Skeletal muscle satellite cell (primary cell): ENCODE results near the gene SPACA4. TPM values are rescaled to one million over a fixed set of nuclear protein-coding genes. Genes with fewer than 3 reads are reported as not detected.

ENCODE experiments used
- H3K27me3 ChIP-seq: 2 replicates; pipeline ENCODE4 v1.7.0; 2013; ENCODE audit warnings: low read length; ENCODE audit not compliant: control insufficient read depth, insufficient read depth
- H3K36me3 ChIP-seq: 2 replicates; pipeline ENCODE4 v1.7.0; 2013; ENCODE audit warnings: mild to moderate bottlenecking, control low read depth, low read length; ENCODE audit not compliant: insufficient read depth
- H3K4me1 ChIP-seq: 2 replicates; pipeline ENCODE4 v1.7.0; 2013; ENCODE audit warnings: low read length; ENCODE audit not compliant: control insufficient read depth, insufficient read depth
- H3K4me2 ChIP-seq: 2 replicates; pipeline ENCODE4 v1.7.0; 2013; ENCODE audit warnings: mild to moderate bottlenecking, low read length
- H3K4me3 ChIP-seq: 2 replicates; pipeline ENCODE4 v1.7.0; 2013; ENCODE audit warnings: low read length
- H3K9ac ChIP-seq: 2 replicates; pipeline ENCODE4 v1.7.0; 2013; ENCODE audit warnings: mild to moderate bottlenecking, low read depth, low read length, moderate library complexity
- H3K9me3 ChIP-seq: replicated peaks from 2 replicates; pipeline ENCODE4 v1.7.0; 2013; ENCODE audit warnings: mild to moderate bottlenecking, control low read depth, low read length
- total RNA-seq: library from RNA; depleted of rRNA; stranded (reverse); fragments of >200 nt; gene quantifications from 2 replicates; pipeline ENCODE4 v1.2.3, GENCODE V29; 2012; rRNA removed

SPACA4 gene, protein sequence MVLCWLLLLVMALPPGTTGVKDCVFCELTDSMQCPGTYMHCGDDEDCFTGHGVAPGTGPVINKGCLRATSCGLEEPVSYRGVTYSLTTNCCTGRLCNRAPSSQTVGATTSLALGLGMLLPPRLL
- total RNA-seq, result not detected in 2 replicates

DNA sequence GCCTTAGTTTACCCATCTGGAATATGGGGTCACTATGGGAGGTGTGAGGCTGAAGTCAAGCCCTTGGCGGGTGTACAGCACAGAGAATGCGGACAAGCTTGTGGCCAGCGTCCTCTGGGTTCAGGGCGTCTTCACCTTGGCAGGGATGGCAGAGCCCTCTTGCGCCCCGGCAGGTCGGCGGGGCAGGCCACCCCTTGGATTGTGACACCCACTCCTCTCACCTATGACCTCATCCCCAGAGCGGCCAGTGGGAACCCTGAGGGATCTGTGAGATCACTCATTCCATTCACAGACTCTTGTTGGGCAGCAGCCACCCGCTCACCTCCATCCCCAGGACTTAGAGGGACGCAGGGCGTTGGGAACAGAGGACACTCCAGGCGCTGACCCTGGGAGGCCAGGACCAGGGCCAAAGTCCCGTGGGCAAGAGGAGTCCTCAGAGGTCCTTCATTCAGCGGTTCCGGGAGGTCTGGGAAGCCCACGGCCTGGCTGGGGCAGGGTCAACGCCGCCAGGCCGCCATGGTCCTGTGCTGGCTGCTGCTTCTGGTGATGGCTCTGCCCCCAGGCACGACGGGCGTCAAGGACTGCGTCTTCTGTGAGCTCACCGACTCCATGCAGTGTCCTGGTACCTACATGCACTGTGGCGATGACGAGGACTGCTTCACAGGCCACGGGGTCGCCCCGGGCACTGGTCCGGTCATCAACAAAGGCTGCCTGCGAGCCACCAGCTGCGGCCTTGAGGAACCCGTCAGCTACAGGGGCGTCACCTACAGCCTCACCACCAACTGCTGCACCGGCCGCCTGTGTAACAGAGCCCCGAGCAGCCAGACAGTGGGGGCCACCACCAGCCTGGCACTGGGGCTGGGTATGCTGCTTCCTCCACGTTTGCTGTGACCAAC is at the start of gene SPACA4:
Gene SPACA4, plus strand, starts transcription at position 280 of the 896 bp plus-strand sequence. Its CDS starts 237 bp downstream, at position 517.
- Histone ChIP-seq H3K4me2 (no peak within 1 kb of the TSS), H3K4me1 (no peaks in the 10 kb centered on the region), H3K9me3 (no peaks in the 10 kb centered on the region), H3K36me3 (no peaks in the 10 kb centered on the region), H3K9ac (no peak within 1 kb of the TSS), H3K4me3 (no peak within 1 kb of the TSS), H3K27me3 (no peaks in the 10 kb centered on the region)

- no peaks in the 10 kb centered on the region for H3K9me3 ChIP-seq
Observed at GRCh38 chr19:48556825-48557224, 49.7 kb upstream of the SPACA4 start.

GRCh38 chr19:48558018-48558684 is 48.4 kb upstream of the SPACA4 start:
- no peaks in the 10 kb centered on the region for H3K36me3 ChIP-seq
- H3K9ac ChIP-seq, result peak overlapping the region; percentile 24
- no peak overlapping the region for H3K4me3 ChIP-seq
- peaks cover 13% of the 10 kb centered on the region for H3K4me1 ChIP-seq
- peak overlapping the region; percentile 70 for H3K4me2 ChIP-seq
- no peaks in the 10 kb centered on the region for H3K9me3 ChIP-seq
- no peaks in the 10 kb centered on the region for H3K27me3 ChIP-seq

More at GRCh38 chr19:48556825-48557224, 49.7 kb upstream of the SPACA4 start:
- H3K36me3 ChIP-seq, result no peaks in the 10 kb centered on the region
- no peak overlapping the region for H3K9ac ChIP-seq
- peaks cover 1% of the 10 kb centered on the region for H3K27me3 ChIP-seq
- H3K4me1 ChIP-seq, result peaks cover 13% of the 10 kb centered on the region
- no peak overlapping the region for H3K4me2 ChIP-seq
- no peak overlapping the region for H3K4me3 ChIP-seq

DNA sequence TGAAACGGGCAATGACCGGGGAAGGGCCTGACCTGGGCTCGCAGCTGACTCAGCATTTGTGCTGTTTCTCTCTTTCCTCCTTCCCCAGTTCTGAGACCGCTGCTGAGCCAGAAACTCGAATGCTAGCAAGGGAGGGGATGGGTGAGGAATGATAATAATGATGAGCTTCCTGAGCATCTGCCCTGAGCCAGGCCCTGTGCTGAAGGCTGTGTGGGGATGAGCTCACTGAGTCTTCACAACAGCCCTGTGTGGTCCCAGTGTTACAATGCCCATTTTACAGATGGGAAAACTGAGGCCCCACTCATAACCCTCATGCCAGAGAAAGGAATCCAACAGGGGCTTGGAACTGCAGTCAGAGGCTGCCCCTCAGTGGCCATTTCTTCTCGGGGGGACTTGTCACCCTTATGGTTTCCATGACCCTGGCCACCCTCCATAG is 46.4 kb upstream of the SPACA4 start:
- Histone ChIP-seq H3K9ac (no peak overlapping the region), H3K4me3 (no peak overlapping the region), H3K36me3 (no peaks in the 10 kb centered on the region), H3K4me1 (peaks cover 11% of the 10 kb centered on the region), H3K9me3 (no peaks in the 10 kb centered on the region), H3K27me3 (no peaks in the 10 kb centered on the region), H3K4me2 (no peak overlapping the region)

DNA sequence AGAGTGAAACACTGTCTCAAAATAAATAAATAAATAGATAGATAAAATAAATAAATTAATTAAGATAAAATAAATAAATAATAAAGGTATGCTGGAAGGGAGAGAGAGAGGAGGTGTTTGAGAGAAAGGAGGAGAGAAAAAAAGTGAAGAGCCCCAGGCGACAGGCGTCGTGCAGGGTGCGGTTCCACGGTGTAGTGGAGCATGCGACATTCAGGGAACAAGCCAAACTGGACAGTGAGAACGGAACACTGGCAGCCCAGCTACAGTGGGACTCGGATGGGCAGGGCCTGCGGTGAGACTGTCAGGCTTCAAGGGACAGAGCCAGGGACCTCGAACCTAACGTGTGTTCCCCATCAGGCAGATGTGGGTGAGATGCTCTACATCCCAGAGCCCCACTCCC is 45.1 kb upstream of the SPACA4 start:
- H3K4me2 ChIP-seq, result no peak overlapping the region
- H3K4me1 ChIP-seq, result peaks cover 6% of the 10 kb centered on the region
- no peaks in the 10 kb centered on the region for H3K9me3 ChIP-seq
- no peaks in the 10 kb centered on the region for H3K36me3 ChIP-seq
- H3K9ac ChIP-seq, result no peak overlapping the region
- H3K4me3 ChIP-seq, result no peak overlapping the region
- H3K27me3 ChIP-seq, result no peaks in the 10 kb centered on the region

GRCh38 chr19:48565090-48565489 is 41.5 kb upstream of the SPACA4 start:
- H3K9me3 ChIP-seq, result no peaks in the 10 kb centered on the region
- H3K4me2 ChIP-seq, result no peak overlapping the region
- peaks cover 17% of the 10 kb centered on the region for H3K4me1 ChIP-seq
- H3K9ac ChIP-seq, result no peak overlapping the region
- H3K36me3 ChIP-seq, result no peaks in the 10 kb centered on the region
- H3K27me3 ChIP-seq, result no peaks in the 10 kb centered on the region
- no peak overlapping the region for H3K4me3 ChIP-seq

DNA sequence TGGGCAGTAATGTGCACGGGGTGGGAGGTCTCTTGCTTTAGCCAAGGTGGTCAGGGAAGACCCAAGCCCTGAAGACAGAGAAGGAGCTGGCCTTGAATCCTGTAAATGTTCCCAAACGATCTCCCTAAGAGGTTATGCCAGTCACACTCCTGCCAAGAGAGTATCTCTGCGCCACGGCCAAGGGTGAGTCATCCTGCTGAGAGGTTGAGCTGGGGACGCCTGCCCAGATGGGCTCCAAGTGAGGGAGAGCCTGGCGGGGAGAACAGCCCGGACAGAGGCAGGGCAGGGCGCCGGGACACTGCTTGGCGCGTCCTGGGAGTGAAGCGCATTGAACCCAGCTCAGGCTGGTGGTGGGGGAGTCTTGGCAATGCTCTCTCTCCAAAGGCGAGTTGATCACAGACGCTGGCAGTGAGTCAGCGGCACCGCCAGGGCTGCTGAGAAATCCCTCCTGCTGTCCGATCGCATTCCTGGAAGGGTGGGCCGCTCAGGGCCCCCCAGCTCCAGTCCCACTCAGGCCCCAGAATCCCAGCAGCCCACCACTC is 38.1 kb upstream of the SPACA4 start:
- Histone ChIP-seq H3K4me1 (peaks cover 17% of the 10 kb centered on the region), H3K4me2 (peak overlapping the region; percentile 73), H3K9ac (peak overlapping the region; percentile 7), H3K27me3 (no peaks in the 10 kb centered on the region), H3K9me3 (no peaks in the 10 kb centered on the region), H3K4me3 (peak overlapping the region; percentile 20), H3K36me3 (no peaks in the 10 kb centered on the region)

GRCh38 chr19:48569814-48570213 is 36.7 kb upstream of the SPACA4 start:
- Histone ChIP-seq H3K9ac (no peak overlapping the region), H3K36me3 (no peaks in the 10 kb centered on the region), H3K4me2 (no peak overlapping the region), H3K27me3 (no peaks in the 10 kb centered on the region), H3K4me1 (peaks cover 14% of the 10 kb centered on the region), H3K9me3 (no peaks in the 10 kb centered on the region), H3K4me3 (no peak overlapping the region)

- Histone ChIP-seq H3K36me3 (no peaks in the 10 kb centered on the region), H3K4me3 (no peak overlapping the region), H3K27me3 (no peaks in the 10 kb centered on the region), H3K9ac (no peak overlapping the region), H3K4me2 (no peak overlapping the region), H3K9me3 (no peaks in the 10 kb centered on the region), H3K4me1 (peaks cover 14% of the 10 kb centered on the region)
Observed at GRCh38 chr19:48571378-48572162, 35.0 kb upstream of the SPACA4 start.

- Histone ChIP-seq H3K4me2 (no peak overlapping the region), H3K36me3 (no peaks in the 10 kb centered on the region), H3K9ac (no peak overlapping the region), H3K9me3 (no peaks in the 10 kb centered on the region), H3K27me3 (no peaks in the 10 kb centered on the region), H3K4me3 (no peak overlapping the region), H3K4me1 (peaks cover 8% of the 10 kb centered on the region)
Observed at GRCh38 chr19:48573163-48573505, 33.4 kb upstream of the SPACA4 start.
